Measurements from ENCODE around the gene HPS5.

DNA sequence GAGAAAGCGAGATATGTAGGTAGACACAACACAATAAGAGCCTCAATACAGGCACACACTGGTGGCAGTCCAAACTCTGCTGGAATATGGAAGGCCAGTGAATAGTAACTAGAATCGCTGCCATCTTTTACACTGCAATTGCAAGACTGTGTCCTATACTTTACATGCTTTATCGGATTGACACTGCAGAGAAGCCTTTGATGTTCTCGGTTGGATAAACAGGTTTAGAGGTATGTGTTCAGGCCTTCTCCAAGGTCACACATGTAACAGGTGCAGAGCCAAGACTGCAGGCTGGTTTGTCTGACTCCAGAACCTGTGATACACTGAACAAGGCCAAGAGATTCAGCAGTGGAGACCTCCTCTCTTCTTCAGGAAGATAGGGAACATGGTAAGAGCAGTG, 50.7 kb downstream of the HPS5 start:
- TF ChIP-seq, protein P1, sequence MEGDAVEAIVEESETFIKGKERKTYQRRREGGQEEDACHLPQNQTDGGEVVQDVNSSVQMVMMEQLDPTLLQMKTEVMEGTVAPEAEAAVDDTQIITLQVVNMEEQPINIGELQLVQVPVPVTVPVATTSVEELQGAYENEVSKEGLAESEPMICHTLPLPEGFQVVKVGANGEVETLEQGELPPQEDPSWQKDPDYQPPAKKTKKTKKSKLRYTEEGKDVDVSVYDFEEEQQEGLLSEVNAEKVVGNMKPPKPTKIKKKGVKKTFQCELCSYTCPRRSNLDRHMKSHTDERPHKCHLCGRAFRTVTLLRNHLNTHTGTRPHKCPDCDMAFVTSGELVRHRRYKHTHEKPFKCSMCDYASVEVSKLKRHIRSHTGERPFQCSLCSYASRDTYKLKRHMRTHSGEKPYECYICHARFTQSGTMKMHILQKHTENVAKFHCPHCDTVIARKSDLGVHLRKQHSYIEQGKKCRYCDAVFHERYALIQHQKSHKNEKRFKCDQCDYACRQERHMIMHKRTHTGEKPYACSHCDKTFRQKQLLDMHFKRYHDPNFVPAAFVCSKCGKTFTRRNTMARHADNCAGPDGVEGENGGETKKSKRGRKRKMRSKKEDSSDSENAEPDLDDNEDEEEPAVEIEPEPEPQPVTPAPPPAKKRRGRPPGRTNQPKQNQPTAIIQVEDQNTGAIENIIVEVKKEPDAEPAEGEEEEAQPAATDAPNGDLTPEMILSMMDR (optimal IDR thresholded peaks at IDR 0.05 in 1 of 3, IDR thresholded peaks at IDR 0.05 in 1 of 3, conservative IDR thresholded peaks at IDR 0.05 in 1 of 3; ENCODE audit: extremely low read depth in 1 of 3, insufficient read depth in 2 of 3, low read length in 3 of 3): no peak
- TF ChIP-seq EZH2 (IDR thresholded peaks at IDR 0.05; ENCODE audit: low read length): no peak
